Large intestine (tissue), 3 donors: ENCODE results near the gene METRN. TPM values are rescaled to one million over a fixed set of nuclear protein-coding genes. Genes with fewer than 3 reads are reported as not detected.
"Not testable (repeated sequence)": the region's sequence is repeated elsewhere in the genome, so short reads cannot be mapped to it uniquely, and the experiment has no call there.

Source experiments
- DNase-seq, 2 donors: peaks; one replicate each; pipeline versions ENCODE4 v3.0.0 to v3.0.0-alpha.2; 2013
- H3K27ac ChIP-seq: one replicate; pipeline ENCODE4 v1.5.1; 2013; ENCODE audit warnings: low read length
- H3K27me3 ChIP-seq: 2 replicates; pipeline ENCODE4 v1.6.1; 2013; ENCODE audit warnings: low read length; ENCODE audit not compliant: control insufficient read depth, insufficient read depth
- H3K36me3 ChIP-seq: 2 replicates; pipeline ENCODE4 v1.6.1; 2013; ENCODE audit warnings: low read length; ENCODE audit not compliant: control insufficient read depth, insufficient read depth
- H3K4me1 ChIP-seq: one replicate; pipeline ENCODE4 v1.6.1; 2013; ENCODE audit warnings: low read length; ENCODE audit not compliant: control insufficient read depth, insufficient read depth
- H3K4me3 ChIP-seq: one replicate; pipeline ENCODE4 v1.5.1; 2013; ENCODE audit warnings: low read length
- H3K9me3 ChIP-seq: one replicate; pipeline ENCODE4 v1.6.1; 2013; ENCODE audit warnings: mild to moderate bottlenecking, low read depth, low read length, moderate library complexity; ENCODE audit not compliant: control insufficient read depth
- WGBS: methylation state at CpG from one replicate; pipeline ENCODE4 v1.1.5; 2013; ENCODE audit warnings: low lambda C conversion rate; ENCODE audit not compliant: insufficient coverage; 5-methylcytosine and 5-hydroxymethylcytosine counted together
- polyA plus RNA-seq: library from polyadenylated mRNA; unstranded; fragments of 120-200 nt; gene quantifications from one replicate; pipeline ENCODE4 v1.2.1, GENCODE V29; 2013

Gene METRN
- polyA plus RNA-seq, 1 donor = 18.9 TPM

DNA sequence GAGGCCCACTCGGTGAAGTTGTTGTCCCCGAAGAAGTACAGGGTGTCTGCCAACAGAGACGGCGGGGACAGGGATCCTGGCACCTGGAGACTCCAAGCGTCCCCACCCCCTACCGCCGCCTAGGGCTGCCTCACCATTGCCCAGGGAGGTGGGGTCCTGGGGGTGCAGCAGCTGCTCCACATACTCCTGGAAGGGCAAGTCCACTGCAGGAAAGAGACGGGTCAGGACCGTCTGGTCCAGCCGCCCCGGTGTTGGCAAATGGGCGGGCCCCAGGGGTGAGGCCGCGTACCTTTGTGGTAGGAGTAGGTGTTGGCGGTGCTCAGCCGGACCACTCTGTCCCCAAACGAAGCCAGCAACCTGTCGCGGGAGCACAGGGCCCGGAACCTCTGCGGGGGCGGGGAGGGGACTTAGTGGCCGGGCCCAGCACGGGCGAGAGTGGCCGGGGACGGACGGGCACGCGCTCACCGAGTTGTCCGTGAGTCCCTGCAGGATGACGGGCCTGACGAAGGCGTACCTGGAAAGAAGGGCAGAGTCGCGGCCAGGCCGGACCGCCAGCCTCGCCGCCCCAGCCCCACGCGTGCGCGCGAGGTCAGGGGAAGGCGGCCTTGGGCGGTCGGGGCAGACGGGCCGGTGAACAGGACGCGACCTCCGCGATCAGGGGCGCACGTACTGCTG, 31.4 kb upstream of the METRN start:
- H3K36me3 ChIP-seq = peaks cover 38% of the 10 kb centered on the region
- H3K4me3 ChIP-seq = peak overlapping the region; percentile 60
- peaks cover 12% of the 10 kb centered on the region for H3K9me3 ChIP-seq
- peaks cover 32% of the 10 kb centered on the region for H3K4me1 ChIP-seq
- no peak for DNase-seq
- no peaks in the 10 kb centered on the region for H3K27me3 ChIP-seq
- H3K27ac ChIP-seq = no peak overlapping the region
- WGBS = no CpG with 5 or more reads among the region's 57 CpGs

DNA sequence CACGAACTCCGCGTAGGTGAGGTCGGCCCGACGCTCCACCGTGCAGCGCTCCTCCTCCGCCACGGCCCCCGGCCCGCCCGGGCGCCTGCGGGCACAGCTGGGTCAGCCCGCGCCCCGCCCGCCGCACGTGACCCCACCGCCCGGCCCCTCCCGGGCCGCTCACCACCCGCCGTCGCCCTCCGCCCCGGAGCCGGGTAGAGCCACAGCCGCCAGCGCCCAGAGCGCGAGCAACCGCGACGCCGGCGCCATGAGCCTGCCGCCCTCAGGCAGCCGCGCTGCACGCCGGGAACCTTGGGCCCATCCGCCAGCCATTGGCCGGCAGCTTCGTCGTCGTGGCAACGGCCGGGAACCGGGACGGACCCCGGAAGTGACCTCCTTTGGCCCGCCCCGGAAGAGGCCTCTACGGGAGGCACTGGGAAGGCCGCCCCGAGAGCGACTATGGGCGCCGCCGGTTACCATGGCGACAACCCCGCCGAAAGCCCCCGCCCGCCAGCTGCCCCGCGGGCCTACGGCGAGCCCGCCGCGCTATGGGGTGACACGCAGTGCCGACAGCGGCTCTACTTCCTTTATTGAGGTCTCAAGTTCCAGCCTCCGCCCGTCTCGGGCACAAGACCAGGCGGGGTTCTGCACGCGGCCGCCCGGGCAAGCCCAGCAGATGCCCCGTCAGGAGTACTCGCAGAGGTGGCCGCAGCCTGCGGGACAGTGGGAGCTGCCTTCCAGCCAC, 30.7 kb upstream of the METRN start, which contains the start of gene JMJD8:
JMJD8 (minus strand) TSS at position 264 of the 724 bp plus-strand sequence; CDS start at position 249, 15 bp downstream.
- DNase-seq = peak; percentile 95 to 96
- H3K27ac ChIP-seq = peak within 1 kb of the TSS; percentile 47
- H3K4me3 ChIP-seq = peak within 1 kb of the TSS; percentile 60
- H3K9me3 ChIP-seq = peaks cover 12% of the 10 kb centered on the region
- peaks cover 32% of the 10 kb centered on the region for H3K4me1 ChIP-seq
- peaks cover 38% of the 10 kb centered on the region for H3K36me3 ChIP-seq
- WGBS = no CpG with 5 or more reads among the region's 91 CpGs
- no peaks in the 10 kb centered on the region for H3K27me3 ChIP-seq

DNA sequence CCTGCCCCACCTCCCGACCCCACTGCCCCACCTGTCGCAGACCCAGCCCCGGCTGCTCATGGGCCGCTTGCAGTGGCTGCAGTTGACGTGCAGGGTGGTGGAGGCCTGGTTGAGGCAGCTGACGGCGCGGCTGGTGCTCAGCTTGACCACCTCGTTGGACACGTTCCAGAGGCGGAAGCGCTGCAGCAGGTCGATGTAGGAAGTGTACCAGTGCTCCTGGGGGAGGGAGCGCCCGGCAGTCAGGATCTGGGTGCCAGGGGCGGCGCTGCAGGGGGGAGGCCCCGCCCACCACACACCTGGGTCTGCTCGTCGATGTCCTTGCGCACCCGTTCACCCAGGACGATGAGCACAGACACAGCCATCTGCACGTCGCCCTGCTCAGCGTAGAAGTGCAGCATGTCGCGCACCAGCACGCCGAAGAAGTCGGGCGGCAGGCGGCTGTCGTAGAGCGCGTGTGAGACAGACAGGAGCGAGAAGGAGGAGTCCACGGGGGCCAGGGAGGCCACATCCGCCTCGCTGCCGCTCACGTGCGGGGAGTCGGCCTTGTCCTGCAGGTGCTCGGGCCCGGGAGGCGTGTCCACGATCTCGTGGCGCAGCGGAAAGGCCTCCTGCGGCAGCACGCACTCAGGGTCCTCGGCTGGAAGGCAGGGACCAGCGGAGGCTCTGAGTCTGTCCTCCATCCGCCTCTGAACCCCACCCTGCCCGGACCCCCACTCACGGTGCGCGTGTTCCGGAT, 29.8 kb upstream of the METRN start:
- Histone ChIP-seq H3K9me3 (peaks cover 12% of the 10 kb centered on the region), H3K4me3 (no peak overlapping the region), H3K36me3 (peaks cover 38% of the 10 kb centered on the region), H3K27ac (no peak overlapping the region), H3K27me3 (no peaks in the 10 kb centered on the region), H3K4me1 (peaks cover 37% of the 10 kb centered on the region)
- DNase-seq = no peak
- no CpG with 5 or more reads among the region's 61 CpGs for WGBS

DNA sequence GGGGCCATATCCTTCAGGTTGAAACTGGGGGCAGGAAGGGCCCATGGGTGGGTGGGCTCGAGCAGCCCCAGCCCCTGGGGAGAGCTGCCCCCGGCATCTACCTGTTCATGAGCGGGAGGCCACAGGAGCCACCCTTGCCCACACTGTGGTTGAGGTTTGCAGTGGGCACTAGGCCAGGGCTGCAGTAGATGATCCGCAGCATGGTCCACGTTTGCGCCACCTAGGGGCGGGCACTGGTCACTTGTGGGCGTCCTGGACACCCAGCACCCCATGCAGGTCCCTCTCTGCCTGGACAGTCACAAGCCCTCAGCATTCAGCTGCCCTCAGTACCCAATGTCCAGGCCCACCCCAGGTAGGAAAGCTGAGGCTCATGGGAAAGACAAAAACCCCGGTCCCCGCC, 29.0 kb upstream of the METRN start:
- peaks cover 12% of the 10 kb centered on the region for H3K9me3 ChIP-seq
- H3K4me3 ChIP-seq = no peak overlapping the region
- no peak for DNase-seq
- peaks cover under 1% of the 10 kb centered on the region for H3K27me3 ChIP-seq
- WGBS = no CpG with 5 or more reads among the region's 10 CpGs
- H3K36me3 ChIP-seq = peaks cover 38% of the 10 kb centered on the region
- H3K27ac ChIP-seq = no peak overlapping the region
- peaks cover 36% of the 10 kb centered on the region for H3K4me1 ChIP-seq

DNA sequence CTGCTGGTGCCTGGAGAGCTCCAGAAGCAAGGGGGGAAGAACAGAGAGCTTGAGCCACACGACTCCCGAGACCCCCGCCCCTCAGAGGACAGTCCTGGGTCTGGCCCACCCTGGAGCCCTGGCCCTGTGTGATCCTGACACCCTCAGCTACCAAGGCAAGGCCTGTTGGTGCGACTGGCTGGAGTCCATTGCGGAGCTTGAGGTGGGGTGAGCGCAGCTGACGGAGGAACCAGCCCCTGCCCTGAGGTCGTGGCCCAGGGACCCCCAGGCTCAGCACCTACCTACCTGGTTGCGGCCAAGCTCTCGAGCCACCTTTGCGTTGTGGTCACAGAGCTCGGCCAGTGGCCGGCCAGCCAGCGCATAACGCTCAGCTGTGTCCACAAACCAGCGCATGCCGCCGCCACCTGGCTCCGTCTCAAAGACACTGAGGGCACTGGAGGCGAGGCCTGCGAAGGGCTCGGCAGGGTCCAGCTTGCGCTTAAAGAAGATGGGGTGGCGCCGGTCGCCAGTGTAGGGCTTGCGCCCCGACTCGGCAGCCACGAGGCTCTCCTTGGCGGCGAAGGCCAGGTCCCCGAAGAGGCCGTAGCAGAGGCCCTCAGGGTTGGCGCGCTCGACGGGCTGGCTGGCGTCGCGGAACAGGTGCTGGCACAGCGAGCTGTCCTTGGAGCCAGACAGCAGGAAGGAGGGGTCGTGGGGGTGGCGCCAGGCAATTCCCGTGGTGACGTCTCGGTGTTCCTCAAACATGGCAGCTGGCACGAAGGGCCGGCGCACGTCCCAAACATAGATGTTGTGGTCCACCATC, 28.3 kb upstream of the METRN start:
- peaks cover 29% of the 10 kb centered on the region for H3K4me1 ChIP-seq
- no peak overlapping the region for H3K27ac ChIP-seq
- DNase-seq = no peak
- H3K36me3 ChIP-seq = peaks cover 37% of the 10 kb centered on the region
- no CpG with 5 or more reads among the region's 51 CpGs for WGBS
- peaks cover 12% of the 10 kb centered on the region for H3K9me3 ChIP-seq
- H3K27me3 ChIP-seq = peaks cover 4% of the 10 kb centered on the region
- H3K4me3 ChIP-seq = no peak overlapping the region

DNA sequence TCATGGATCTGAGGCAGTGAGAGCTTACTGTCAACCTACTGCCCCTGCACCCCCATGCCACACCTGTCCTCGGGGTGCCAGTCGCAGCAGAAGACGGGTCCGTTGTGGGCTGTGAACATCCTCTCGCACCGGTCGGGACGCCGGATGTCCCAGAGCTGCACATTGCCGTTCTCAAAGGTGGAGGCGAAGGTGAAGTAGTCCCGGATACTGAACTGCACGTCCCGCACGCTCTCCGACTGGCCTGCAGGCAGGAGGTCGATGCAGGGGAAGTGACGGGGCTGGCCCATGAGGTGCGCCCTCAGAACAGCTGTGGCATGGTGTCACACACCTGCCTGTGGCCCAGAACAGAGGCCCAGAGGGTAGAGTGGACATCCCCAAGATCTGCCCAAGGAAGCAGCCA, 27.4 kb upstream of the METRN start:
- peaks cover 22% of the 10 kb centered on the region for H3K4me1 ChIP-seq
- no peak overlapping the region for H3K4me3 ChIP-seq
- H3K36me3 ChIP-seq = peaks cover 29% of the 10 kb centered on the region
- DNase-seq = no peak
- peaks cover 12% of the 10 kb centered on the region for H3K27me3 ChIP-seq
- no CpG with 5 or more reads among the region's 19 CpGs for WGBS
- no peak overlapping the region for H3K27ac ChIP-seq
- H3K9me3 ChIP-seq = peaks cover 12% of the 10 kb centered on the region

DNA sequence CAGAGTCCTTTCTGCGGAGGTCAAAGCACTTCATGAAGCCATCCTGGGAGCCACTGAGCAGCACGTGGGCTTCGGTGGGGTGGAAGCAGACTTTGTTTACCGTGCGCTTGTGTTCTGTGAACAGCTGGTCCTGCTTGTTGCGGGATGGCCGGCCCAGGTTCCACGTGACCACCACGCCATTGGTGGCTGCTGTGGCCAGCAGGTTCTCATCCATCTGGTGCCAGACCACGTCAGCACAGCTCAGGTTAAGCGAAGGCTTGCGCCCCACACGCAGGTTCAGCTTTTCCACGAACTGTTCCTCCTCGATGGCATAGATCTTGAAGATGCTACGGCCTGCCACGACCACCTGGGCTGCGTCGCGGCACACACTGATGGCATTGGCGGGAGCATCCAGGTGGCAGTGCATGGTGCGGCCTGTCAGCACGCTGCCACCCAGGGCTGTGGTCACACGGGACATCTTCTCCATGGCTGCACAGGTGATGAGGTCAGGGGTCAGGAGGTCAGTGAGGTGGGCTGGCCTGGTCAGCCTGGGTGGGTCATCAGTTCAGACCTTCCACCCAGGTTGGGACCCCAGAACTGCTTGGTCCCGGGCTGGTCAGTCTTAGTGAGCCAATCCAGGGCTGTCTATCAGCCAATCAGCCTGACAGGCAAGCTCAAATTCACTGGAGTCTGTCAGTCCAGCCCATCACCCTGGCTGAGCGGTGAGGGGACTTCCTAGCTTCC, 25.6 kb upstream of the METRN start:
- Histone ChIP-seq H3K36me3 (peaks cover 19% of the 10 kb centered on the region), H3K27me3 (peaks cover 29% of the 10 kb centered on the region), H3K27ac (no peak overlapping the region), H3K4me3 (peak overlapping the region; percentile 71), H3K4me1 (peaks cover 13% of the 10 kb centered on the region), H3K9me3 (peaks cover 19% of the 10 kb centered on the region)
- no peak for DNase-seq
- no CpG with 5 or more reads among the region's 26 CpGs for WGBS

DNA sequence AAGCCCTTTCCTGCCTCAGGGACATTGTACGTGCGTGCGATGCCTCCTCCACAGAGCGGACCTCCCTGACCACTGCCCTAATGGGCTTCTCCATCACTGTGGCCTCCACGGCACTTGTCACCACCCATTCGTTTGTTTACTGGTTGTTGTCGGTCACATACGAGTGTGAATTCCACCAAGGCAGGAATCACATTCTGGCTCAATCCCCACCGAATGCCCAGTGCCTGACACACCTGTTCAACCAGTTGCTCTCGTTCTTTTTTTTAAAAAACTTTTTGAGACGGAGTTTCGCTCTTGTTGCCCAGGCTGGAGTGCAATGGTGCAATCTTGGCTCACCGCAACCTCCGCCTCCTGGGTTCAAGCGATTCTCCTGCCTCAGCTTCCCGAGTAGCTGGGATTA, 23.7 kb upstream of the METRN start:
- peaks cover 24% of the 10 kb centered on the region for H3K9me3 ChIP-seq
- H3K4me1 ChIP-seq = peaks cover 21% of the 10 kb centered on the region
- peaks cover 47% of the 10 kb centered on the region for H3K27me3 ChIP-seq
- peaks cover 13% of the 10 kb centered on the region for H3K36me3 ChIP-seq
- not testable (repeated sequence) for DNase-seq, H3K4me3 ChIP-seq, H3K27ac ChIP-seq
- WGBS = no CpG with 5 or more reads among the region's 16 CpGs

DNA sequence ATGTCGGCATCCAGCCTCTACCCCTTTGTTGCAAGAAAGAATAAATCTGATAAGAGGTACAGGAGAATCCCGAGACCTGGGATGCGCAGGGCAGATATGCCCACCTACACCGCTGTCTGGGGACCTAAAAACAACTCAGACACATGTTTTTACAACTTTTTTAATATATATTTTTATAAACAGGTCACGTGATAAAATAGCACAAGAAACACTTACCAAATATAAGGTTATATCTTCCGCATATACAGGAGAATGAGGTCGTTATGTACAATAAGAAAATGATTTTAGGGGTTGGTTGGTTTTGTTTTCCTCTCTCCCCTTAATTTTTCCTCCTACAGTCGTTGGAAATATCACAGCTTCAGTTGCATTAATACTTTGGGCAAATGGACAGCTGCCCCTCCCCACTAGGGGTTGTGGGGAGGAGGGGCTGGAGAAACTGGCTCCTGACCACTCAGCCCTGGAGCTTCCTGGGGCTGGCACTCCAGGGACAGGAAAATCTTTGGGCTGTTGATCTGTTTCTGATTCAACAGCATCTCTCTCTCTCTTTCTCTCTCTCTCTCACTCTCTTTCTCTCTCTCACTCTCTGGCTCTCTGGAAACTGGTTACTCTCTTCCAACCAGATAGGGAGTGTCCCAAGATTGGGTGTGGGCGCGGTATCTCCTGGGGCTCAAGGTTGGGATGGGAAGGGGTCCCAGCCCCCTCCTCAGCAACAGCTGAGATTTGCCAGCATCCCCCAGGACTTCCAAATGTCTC, 22.4 kb upstream of the METRN start:
- Histone ChIP-seq H3K4me1 (peaks cover 21% of the 10 kb centered on the region), H3K27ac (no peak overlapping the region), H3K9me3 (peaks cover 18% of the 10 kb centered on the region), H3K36me3 (peaks cover 5% of the 10 kb centered on the region), H3K4me3 (no peak overlapping the region), H3K27me3 (peaks cover 57% of the 10 kb centered on the region)
- DNase-seq = no peak
- WGBS = 63% methylated on average over 5 of the region's 10 CpGs
